ENCODE measurements around the gene TST. TPM values are rescaled to one million over a fixed set of nuclear protein-coding genes. Genes with fewer than 3 reads are reported as not detected.

TST gene
- total and polyA plus RNA-seq, 9 of the 15 experiments (the other 6 are each of a cell fraction or from before 2014, with no cell fraction given) = 1.4 to 26.9 (median 12.4) TPM

DNA sequence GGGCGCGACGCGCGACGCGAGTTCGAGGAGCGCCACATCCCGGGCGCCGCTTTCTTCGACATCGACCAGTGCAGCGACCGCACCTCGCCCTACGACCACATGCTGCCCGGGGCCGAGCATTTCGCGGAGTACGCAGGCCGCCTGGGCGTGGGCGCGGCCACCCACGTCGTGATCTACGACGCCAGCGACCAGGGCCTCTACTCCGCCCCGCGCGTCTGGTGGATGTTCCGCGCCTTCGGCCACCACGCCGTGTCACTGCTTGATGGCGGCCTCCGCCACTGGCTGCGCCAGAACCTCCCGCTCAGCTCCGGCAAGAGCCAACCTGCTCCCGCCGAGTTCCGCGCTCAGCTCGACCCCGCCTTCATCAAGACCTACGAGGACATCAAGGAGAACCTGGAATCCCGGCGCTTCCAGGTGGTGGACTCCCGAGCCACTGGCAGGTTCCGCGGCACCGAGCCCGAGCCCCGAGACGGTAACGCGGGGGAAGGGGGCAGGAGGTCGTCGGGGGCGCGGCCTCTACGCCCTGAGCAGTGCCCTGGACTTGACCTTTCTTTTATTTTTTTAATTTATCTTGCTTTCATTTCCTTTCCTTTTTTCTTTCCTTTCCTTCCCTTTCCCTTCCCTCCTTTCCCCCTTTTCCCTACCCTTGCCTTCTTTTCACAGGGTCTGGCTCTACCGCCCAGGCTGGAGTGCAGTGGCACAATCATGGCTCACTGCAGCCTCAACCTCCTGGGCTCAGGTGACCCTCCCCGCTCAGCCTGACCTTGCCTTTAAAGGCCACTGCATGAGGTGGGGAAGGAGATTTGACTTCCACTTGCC lies 5.3 kb upstream of the TST start:
- FAIRE-seq = no peak
- in situ Hi-C loops (cut with MboI) (no loop called here), intact Hi-C loops (cut with micrococcal nuclease) (no loop called here)
- H3K4me2 ChIP-seq (ENCODE audit: insufficient read depth, low read length) = no peak overlapping the region
- no peaks in the 10 kb centered on the region for H4K20me1 ChIP-seq (replicated peaks; ENCODE audit: control insufficient read depth, insufficient read depth, low read length)
- H2AFZ ChIP-seq (ENCODE audit: low read depth, low read length) = no peak overlapping the region
- no peaks in the 10 kb centered on the region for H3K9me1 ChIP-seq (ENCODE audit: control insufficient read depth, insufficient read depth, low read length)
- DNase-seq (ENCODE audit: extremely low read depth in 1 of 4, low spot score in 3 of 4) = no peak
- H3K27ac ChIP-seq (ENCODE audit: extremely low read depth, low read depth, low read length) = no peak overlapping the region
- H3K27me3 ChIP-seq (ENCODE audit: control insufficient read depth in 2 of 2, insufficient read depth in 2 of 2, low read length in 2 of 2) = no peaks in the 10 kb centered on the region
- no TSS peak for BruUV-seq (replicated peaks)
- POLR2A ChIA-PET = interaction anchor here (0.6 kb wide), 1 partner anchor 65 kb away, joined by 3 read pairs; no protein-coding TSS in a partner anchor
- TF ChIP-seq ZNF224 (CRISPR knock-in tag; IDR thresholded peaks at IDR 0.05) = no peak
- TF ChIP-seq, protein P1, sequence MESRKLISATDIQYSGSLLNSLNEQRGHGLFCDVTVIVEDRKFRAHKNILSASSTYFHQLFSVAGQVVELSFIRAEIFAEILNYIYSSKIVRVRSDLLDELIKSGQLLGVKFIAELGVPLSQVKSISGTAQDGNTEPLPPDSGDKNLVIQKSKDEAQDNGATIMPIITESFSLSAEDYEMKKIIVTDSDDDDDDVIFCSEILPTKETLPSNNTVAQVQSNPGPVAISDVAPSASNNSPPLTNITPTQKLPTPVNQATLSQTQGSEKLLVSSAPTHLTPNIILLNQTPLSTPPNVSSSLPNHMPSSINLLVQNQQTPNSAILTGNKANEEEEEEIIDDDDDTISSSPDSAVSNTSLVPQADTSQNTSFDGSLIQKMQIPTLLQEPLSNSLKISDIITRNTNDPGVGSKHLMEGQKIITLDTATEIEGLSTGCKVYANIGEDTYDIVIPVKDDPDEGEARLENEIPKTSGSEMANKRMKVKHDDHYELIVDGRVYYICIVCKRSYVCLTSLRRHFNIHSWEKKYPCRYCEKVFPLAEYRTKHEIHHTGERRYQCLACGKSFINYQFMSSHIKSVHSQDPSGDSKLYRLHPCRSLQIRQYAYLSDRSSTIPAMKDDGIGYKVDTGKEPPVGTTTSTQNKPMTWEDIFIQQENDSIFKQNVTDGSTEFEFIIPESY (CRISPR knock-in tag; IDR thresholded peaks at IDR 0.05) = peak; percentile 49; the same call in 1 of the 2 replicates
- peak; percentile 50; the same call in 1 of the 2 replicates for TF ChIP-seq RBFOX2 (IDR thresholded peaks at IDR 0.05; ENCODE audit: low read depth, low read length)
- 0 out of 2 replicates have a peak, but pooled peaks have one; percentile 25 for TF ChIP-seq POLR2G (IDR thresholded peaks at IDR 0.05; ENCODE audit: low read depth, low read length)
- H3K79me2 ChIP-seq (ENCODE audit: control insufficient read depth, insufficient read depth, low read length) = peaks cover 32% of the 10 kb centered on the region
- H3K36me3 ChIP-seq (ENCODE audit: control insufficient read depth, insufficient read depth, low read length) = peaks cover 56% of the 10 kb centered on the region; the same call in 2 of the 3 replicates
- CTCF ChIA-PET (ENCODE audit: low intra/inter-chr PET ratio) = no interaction called here
- WGBS (ENCODE audit: insufficient coverage, low coverage, missing lambda C conversion rate) = 96% methylated on average over 11 of the region's 71 CpGs
- no peaks in the 10 kb centered on the region for H3K9me3 ChIP-seq (replicated peaks; ENCODE audit: control insufficient read depth, insufficient read depth, low read depth, low read length)
- H3K4me1 ChIP-seq (replicated peaks in 1 of 2; ENCODE audit: control insufficient read depth in 2 of 2, insufficient read depth in 2 of 2, low read length in 2 of 2) = peaks cover 0 to 26% of the 10 kb centered on the region in 2 experiments; a peak in 3 of 5 replicates
- no peak overlapping the region for H3K4me3 ChIP-seq
- H3K9ac ChIP-seq (ENCODE audit: insufficient read depth in 1 of 2, low read depth in 2 of 2, low read length in 2 of 2) = no peak overlapping the region
- no peak for ATAC-seq

All from K562 (cell line).